ENCODE results near the gene RNF103.
"Not testable (repeated sequence)": the region's sequence is repeated elsewhere in the genome, so short reads cannot be mapped to it uniquely, and the experiment has no call there.

RNF103 gene

GRCh38 chr2:86622519-86623042, 1.1 kb downstream of the RNF103 start:
- FAIRE-seq = no peak

- no peak for FAIRE-seq
These were observed 2.3 kb downstream of the RNF103 start for GRCh38 chr2:86621280-86621943.

GRCh38 chr2:86617738-86618137, 5.9 kb downstream of the RNF103 start:
- FAIRE-seq = no peak

- no peak for FAIRE-seq
These were observed 6.5 kb downstream of the RNF103 start for GRCh38 chr2:86617153-86617552.

GRCh38 chr2:86616502-86616901, 7.2 kb downstream of the RNF103 start:
- FAIRE-seq = no peak

GRCh38 chr2:86615596-86615995, 8.1 kb downstream of the RNF103 start:
- no peak for FAIRE-seq

- no peak for FAIRE-seq
These were observed 10.2 kb downstream of the RNF103 start for GRCh38 chr2:86613515-86613914.

- no peak for FAIRE-seq
These were observed 12.8 kb downstream of the RNF103 start for GRCh38 chr2:86610871-86611270.

GRCh38 chr2:86608832-86609410, 14.7 kb downstream of the RNF103 start:
- no peak for FAIRE-seq

GRCh38 chr2:86603905-86604304, 19.8 kb downstream of the RNF103 start:
- FAIRE-seq = no peak

- FAIRE-seq = no peak
These were observed 24.7 kb downstream of the RNF103 start for GRCh38 chr2:86598966-86599365.

GRCh38 chr2:86596118-86596517, 27.5 kb downstream of the RNF103 start:
- no peak for FAIRE-seq

GRCh38 chr2:86593266-86593665, 30.4 kb downstream of the RNF103 start:
- FAIRE-seq = no peak

GRCh38 chr2:86592547-86593230, 31.0 kb downstream of the RNF103 start:
- FAIRE-seq = no peak

- FAIRE-seq = not testable (repeated sequence)
These were observed 34.0 kb downstream of the RNF103 start for GRCh38 chr2:86589701-86590100.

GRCh38 chr2:86584151-86584913, 39.3 kb downstream of the RNF103 start:
- FAIRE-seq = no peak

GRCh38 chr2:86580560-86580959, 43.1 kb downstream of the RNF103 start:
- no peak for FAIRE-seq

- no peak for FAIRE-seq
These were observed 45.7 kb downstream of the RNF103 start for GRCh38 chr2:86577817-86578456.

- FAIRE-seq = no peak
These were observed 53.6 kb downstream of the RNF103 start for GRCh38 chr2:86570059-86570458.

- no peak for FAIRE-seq
These were observed 56.9 kb downstream of the RNF103 start for GRCh38 chr2:86566821-86567190.

GRCh38 chr2:86566158-86566820, 57.4 kb downstream of the RNF103 start:
- FAIRE-seq = no peak

GRCh38 chr2:86563650-86564061, 60.0 kb downstream of the RNF103 start:
- no peak for FAIRE-seq

Data from G401.6 (cell line).